ENCODE data around the gene R3HDM4.
A peak's percentile ranks its signal among the peaks of the same experiment; 100 is the strongest.

The R3HDM4 gene

DNA sequence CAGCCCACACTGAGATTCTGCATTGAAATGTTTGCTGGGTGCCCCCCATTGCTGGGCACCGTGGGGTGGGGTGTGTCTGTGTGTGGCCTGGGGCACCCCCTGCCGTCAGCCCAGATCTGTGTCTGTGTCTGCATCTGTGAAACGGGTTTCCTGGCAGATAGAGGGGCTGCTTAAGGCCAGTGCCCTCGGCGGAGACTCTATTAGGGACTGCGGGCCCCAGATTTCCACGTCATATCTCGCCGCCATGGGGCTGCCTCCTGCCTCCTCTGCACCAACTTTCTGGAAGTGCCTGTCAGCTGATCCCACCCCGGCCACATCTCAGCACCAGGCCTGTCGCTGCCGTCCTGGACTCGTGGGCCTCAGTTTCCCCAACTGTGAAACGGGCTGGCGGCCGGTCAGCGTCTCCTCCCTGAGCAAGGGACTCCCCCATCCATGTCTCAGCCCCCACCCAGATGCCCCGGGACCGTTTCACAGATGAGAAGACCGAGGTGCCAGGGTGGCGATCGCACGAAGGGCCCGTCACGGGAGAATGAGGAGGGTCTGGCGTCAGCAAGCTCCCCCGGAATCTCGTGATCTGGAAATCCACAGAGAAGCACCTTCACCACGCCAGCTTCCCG, 34.2 kb upstream of the R3HDM4 start:
- DNase-seq (ENCODE audit: low spot score), result no peak

DNA sequence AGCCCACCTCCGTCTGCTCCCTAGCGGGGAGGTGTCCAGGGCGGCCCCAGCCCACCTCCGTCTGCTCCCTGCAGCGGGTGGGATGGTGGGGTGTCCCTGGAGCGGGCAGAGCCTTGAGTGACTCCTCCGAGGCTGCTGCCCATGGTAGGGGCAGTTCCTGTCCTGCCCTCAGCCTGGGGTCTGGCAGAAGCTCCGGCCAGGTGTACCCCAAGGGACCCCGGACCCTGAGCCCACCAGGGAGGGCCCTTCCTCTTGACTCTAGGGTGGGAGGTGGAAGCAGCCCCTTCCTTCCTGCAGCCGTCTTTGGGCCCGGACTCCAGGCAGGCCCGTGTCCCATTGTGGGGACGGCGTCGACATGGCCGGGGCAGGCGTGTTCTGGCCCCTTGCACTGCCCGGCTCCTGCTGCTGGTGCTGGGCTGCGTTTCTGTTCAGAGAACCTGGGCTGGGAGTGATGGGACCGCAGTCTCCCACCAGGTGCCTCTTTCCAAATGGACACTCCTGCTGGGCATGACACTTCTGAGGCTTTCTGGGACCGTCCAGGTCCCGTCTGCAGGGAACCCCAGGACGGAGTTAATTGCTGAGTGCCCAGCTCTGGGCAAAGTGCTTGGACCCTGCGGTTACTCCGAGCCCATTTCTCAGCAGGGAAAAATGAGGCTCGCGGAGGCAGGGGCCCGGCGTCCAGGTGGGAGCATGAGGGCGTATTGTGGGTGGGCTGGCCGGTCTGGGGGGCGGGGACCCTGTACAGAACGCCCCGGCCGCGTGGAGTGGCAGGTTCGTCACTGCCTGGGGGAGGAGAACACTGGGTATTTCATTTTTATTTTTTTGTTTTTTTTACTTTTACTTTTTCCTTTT, 32.6 kb upstream of the R3HDM4 start:
- no peak for DNase-seq (ENCODE audit: low spot score)

DNA sequence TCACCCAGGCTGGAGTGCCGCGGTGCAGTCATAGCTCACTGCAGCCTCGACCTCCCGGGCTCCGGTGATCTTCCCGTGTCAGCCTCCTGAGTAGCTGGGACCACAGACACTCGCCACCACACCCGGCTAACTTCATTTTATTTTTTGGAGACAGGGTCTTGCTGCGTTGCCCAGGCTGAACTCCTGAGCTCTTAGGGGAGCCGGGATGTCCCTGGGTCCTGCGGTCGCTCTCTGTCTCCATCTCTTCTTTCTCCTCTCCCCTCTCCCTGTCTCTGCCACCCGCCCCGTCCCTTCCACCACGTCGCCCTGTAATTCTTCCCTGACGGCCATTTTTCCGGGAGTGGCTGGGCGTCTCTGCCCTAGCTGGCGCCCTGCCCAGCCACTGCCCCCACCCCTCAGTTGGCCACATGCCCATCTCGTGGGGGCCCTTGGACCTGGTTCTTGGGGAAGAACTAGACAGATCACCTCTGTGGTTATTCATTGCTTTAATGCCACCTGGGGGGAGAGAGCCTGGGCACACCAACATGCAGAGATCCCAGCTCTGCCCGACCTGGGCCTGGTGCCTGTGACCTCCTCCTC, 31.7 kb upstream of the R3HDM4 start:
- DNase-seq (ENCODE audit: low spot score), result peak; percentile 49

DNA sequence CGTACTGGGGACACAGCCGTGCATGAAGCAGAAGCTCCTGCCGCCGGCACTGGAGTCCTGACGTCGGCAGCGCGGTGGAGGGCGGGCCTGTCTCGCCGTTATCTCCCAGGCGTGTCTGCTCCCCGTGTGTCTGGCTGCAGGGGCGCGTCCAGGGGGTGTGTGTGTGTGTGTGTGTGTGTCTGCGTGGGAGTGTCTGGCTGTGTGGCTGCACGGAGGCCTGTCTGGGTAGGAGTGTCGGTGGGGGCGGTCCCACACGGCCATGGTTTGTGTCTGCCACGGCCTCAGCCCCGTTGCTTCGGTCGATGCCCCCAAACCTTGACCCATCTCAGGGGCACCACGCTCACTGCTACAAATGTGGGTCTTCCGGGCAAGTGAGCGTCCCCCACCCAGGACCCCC, 31.1 kb upstream of the R3HDM4 start:
- peak; percentile 87 for DNase-seq (ENCODE audit: low spot score)

DNA sequence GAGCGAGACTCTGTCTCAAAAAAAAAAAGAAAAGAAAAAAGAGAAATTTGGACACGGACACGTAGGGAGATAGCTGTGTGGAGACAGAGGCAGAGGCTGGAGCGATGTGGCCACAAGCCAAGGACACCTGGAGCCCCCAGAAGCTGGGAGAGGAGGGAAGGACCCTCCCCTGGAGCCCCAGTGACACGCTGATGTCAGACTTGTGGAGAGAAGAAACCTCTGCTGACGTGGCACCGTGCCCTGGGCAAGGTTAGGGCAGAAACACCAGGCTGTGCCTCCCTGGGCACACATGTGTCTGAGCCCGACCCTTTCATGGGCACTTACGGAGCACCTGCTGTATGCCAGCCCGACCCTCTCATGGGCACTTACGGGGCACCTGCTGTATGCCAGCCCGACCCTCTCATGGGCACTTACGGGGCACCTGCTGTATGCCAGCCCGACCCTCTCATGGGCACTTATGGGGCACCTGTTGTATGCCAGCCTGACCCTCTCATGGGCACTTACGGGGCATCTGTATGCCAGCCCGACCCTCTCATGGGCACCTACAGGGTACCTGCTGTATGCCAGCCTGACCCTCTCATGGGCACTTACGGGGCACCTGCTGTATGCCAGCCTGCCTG, 30.6 kb upstream of the R3HDM4 start:
- no peak for DNase-seq (ENCODE audit: low spot score)

DNA sequence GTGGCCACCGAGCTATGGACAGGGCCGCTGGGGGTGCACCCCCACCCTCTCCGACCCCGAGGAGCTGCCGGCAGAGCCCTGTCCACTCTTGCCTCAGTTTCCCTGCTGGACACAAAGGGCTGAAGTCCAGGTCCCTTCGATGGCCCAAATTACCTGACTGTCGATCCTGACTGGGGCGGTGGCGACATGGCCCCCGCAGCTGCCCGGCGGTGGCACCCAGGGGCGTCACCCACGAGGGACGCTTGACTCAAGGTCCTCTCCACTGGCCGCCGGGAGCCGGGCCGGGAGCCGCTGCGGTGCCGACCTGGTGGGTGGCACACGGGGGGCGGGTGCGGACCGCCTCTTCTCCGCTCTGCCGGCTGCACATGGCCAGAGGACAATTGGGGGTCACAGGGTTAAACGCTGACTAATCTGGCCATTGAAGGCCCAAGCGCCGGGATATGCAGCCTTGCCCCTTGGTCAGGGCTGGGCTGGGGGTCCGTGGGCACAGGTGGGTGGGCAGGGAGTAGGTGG, 29.2 kb upstream of the R3HDM4 start:
- DNase-seq (ENCODE audit: low spot score), result no peak

DNA sequence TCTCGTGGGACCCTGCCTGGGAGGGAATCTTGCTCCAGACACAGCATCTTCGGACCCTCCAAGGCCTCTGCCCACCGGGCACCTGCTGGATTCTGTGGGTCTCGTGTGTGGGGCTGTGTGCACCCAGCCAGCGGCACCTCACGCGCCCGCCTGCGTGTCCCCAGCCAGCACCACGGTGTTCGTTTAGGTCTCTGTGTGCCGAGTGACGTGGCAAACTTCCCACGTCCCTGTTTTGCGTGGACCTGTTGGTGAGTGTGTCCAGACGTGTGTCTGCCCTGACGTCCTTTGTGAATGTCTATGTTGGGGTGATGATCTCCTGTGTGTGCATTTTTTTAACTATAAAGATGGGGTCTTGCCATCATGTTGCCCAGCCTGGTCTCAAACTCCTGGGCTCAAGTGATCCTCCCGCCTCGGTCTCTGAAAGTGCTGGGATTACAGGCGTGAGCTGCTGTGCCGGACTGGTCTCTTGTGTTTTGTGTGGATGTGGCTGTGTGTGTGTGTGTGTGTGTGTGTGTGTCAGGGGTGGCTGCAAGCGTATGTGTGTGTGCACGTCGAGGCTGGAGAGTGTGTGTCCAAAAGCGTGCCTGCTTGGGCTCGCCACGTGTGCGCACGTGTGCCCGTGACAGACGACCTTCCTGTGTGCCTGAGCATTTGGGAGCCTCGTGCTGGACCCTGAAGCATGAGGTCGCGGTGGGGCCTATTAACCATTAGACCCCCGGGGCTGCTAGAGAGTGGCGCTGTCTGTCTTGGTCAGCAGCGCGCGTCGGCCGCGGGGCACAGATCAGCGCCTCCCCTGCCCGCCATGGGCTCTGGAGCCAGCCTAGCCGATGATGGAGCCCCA, 28.5 kb upstream of the R3HDM4 start:
- no peak for DNase-seq (ENCODE audit: low spot score)

DNA sequence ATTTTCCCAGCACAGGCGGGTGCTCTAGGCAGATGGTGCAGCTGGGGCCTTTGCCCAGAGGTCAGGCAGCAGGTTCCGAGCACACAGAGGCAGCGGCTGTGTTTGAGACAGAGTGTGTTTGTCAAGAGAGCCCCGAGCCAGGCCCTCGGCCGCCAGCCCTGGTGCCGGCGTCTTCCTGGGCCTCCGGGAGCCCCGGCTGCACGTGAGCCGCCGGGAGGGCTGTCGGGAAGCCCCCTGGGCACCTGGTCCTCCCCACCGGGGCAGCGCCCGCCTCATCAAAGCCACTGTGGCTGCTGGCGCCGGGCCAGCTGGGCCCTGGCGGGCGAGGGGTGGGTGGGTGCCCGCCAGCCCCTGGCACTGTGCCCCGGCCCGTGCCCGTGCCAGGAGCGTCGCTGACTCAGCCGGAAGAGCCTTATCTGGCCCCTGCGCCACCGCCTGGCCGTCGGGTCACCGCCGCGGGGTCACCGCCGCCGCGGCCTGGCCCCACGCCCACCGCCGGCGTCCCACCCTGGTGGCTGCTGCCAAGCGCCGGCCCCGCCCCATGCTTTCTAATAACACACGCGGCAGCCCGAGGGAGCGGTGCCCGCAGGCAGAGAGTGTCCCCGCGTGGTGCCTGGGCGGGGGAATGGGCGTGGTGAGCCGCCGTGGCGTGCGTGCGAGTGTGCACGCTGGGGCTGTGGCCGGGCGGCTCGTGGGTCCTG, 27.7 kb upstream of the R3HDM4 start:
- DNase-seq (ENCODE audit: low spot score), result peak; percentile 95

DNA sequence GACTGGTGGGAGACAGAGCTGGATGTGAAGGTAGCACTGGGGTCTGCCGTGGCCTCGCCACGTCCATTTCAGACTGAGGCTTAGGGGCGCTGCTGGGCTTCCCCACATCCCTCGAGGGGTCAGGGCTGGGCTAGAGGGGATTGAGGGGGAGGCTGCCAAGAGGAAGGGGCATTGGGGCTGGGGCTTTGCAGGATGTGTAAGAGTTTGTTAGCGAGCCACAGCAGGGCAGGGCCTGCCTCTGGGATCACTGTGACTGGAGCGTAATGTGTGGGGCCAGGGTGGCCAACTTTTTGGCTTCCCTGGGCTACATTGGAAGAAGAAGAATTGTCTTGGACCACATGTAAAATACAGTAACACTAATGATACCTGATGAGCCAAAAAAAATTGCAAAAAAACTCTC, 26.9 kb upstream of the R3HDM4 start:
- no peak for DNase-seq (ENCODE audit: low spot score)

DNA sequence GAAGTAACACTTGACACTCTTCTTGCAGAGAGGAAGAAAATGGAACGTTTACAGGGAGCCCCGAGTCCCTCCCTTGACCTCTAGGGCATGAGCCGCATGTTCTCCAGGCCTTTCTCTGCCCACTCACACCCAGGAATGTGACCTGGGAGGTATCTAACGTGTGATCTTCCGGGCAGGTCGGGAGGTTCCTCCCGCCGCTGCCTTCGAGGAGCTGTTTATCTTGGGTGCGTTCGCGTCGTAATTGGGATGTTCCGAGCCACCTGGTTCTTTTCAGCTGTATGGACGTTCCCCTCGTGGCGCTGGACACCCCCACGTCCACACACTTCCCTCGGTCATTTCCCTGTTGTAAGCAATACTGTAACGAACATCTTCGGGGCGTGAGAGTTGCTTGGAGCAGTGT, 26.4 kb upstream of the R3HDM4 start:
- no peak for DNase-seq (ENCODE audit: low spot score)

DNA sequence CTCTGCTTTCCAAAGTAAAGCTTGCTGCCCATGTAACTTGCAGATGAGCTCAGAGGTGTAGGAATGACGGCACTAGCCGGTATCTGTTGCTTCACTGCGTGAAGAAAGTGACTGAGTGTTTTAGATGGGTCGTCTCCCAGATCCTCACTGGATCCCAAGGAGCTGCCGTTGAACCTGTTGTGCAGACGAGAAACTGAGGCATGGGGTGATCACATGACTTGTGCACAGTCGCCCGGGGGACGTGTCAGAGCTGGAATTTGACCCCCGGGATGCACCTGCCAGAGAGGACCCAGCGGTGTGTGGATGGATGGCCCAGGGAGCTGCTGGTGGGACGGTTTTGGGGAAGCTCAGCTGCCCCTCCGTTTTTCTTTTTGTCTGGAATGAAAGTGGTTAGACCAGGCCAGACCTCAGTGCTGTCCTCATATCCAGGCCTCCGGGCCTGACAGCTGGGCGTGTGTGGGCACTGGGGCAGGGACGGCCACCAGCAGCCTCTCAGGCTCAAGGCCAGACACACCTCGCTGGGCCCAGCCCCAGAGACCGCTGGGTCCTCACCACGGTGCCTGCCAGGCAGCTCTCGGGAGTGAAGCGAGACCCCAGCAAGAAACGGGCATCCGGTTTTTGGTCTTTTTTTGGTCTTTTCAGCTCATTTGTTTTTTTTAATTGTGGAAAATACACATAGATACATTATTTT, 25.4 kb upstream of the R3HDM4 start:
- no peak for DNase-seq (ENCODE audit: low spot score)

DNA sequence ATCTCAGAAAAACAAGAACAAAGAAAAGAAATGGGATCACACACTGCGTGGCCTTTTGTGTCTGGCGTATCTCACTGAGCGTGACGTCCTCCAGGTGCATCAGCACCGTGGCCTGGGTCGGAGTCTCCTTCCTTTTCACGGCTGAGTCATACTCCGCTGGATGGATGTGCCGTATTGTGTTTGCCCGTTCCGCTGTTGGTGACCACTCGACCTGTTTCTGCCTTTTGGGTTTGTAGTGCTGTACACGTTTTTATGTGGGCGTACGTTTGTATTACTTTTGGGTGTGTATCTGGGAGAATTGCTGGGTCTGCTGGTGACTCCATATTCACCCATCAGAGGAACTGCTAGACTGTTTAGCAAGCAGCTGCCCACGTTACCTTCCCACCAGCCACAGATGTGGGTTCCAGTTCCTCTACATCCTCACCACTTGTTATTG, 24.3 kb upstream of the R3HDM4 start:
- no peak for DNase-seq (ENCODE audit: low spot score)

DNA sequence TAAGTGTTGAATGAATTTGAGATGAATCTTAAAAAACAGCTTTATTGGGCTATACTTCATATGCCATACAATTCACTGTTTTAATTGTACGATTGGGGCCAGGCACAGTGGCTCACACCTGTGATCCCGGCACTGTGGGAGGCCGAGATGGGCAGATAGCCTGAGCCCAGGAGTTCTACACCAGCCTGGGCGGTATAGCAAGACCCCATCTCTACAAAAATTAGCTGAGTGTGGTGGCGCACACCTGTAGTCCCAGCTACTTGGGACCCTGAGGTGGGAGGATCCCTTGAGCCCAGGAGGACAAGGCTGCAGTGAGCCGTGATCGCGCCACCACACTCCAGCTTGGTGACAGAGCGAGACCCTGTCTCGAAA, 23.1 kb upstream of the R3HDM4 start:
- DNase-seq (ENCODE audit: low spot score), result no peak

DNA sequence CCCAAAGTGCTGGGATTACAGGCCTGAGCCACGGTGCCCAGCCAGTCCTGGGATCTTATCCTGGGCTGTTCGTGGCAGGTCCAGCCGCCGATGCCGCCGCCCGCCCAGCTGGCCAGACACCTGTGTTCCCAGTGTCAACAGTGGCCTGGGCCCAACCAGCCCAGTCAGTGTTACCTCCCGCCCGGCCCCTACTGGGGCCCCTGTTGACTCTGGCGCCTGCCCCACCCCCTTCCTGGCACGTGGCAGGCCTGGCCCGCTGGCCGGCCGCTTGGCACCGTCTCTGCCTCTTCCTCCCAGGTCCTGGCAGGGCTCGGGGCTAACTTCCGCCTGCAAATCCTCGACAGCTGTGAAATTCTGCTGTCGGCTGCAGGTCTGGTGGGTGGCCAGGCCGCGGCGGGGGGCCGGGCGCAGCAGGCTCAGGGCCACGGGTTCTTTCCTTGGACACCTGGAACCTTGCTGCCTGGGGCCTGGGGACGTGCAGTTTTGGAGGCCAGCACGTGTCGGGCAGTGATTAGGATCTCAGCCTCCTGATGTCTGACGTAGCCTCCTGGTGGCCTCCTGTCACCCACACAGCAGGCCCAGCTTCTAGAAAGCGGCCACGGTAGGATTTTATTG, 22.0 kb upstream of the R3HDM4 start:
- no peak for DNase-seq (ENCODE audit: low spot score)

DNA sequence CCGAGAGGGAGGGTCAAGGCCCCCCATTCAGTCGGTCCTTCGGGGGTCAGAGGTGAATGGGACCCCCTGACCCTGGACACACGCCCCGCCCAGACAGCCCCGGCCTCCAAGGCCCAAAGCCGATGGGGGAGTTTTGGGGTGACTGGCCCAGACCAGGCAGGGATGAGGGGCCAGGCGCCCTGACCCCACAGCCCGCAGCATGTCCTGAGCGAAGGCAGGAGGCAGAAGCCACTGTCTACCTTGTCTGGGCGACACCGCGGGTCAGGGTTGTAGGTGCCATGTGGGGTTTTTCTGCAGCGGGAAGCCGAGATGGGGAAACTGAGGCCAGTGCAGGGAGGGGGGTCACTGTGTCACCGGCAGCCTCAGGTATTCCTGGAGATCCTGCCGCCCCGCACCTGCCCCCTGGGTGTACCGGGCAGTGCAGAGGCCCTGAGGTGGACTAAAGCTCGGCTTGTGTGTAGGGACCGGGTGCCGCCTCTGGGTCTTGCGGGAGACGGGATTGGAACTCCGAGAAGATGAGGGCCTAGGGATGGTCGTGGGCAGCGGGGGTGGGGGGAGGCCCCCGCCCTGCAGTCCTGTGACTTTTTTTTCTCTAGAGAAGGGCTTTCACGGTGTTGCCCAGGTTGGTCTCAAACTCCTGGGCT, 21.3 kb upstream of the R3HDM4 start:
- DNase-seq (ENCODE audit: low spot score), result no peak

DNA sequence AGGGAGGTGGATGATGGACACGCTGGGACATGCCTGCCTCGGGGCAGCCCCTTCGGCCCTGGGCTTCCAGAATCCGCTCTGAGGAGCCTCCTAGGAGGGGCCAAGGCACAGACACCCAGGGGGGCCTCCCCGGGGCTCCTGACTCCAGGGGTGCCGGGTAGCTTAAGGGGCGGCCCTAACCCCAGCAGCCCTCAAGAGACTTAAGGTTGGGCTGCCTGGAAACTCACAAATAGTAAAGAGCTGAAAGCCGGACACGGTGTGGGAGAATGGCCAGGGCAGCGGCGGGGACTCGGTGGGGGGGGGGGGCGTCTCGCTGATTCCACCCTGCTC, 20.5 kb upstream of the R3HDM4 start:
- no peak for DNase-seq (ENCODE audit: low spot score)

DNA sequence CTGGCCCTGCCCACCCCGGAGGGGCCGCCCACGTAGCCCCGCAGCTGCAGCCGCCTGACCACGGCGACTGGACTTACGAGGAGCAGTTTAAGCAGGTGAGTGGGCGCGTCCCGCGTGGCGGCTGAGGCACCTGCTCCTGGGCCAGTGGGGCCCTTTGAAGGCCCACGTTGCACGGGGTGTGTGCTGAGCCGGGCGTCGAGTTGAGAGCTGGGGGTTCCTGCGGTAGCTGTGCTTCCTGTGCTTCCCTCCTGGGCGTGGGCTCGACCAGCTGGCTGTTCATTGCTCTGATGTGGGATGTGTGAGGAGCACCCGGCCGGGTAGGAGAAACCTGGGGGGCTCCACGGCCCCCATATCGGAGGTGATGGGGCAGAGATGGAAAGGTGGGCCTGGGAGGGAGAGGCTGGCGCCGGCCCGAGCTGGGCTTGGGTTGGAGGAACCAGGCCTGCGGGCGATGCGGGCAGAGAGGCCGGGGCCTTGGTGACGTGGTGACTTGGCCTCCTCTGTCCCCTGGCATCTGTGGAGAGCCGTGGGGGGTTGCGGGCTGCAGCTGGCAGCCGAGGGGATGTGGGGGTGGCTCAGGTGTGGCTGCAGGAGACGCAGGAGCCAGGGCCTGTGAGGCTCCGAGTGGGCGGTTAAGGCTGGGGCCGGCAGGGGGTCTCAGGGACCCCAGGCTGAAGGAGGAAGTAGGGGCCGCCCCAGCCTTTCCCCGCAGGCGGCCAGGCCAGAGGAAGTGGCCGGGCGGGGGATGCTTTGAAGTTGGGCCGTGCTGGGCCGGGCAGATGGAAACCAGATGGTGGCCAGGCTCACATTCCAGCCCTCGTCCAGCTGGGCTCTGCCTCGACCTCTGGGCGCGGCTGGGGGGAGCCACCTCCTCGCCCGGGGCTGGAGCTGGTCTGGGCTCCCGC, 19.9 kb upstream of the R3HDM4 start:
- DNase-seq (ENCODE audit: low spot score), result no peak

DNA sequence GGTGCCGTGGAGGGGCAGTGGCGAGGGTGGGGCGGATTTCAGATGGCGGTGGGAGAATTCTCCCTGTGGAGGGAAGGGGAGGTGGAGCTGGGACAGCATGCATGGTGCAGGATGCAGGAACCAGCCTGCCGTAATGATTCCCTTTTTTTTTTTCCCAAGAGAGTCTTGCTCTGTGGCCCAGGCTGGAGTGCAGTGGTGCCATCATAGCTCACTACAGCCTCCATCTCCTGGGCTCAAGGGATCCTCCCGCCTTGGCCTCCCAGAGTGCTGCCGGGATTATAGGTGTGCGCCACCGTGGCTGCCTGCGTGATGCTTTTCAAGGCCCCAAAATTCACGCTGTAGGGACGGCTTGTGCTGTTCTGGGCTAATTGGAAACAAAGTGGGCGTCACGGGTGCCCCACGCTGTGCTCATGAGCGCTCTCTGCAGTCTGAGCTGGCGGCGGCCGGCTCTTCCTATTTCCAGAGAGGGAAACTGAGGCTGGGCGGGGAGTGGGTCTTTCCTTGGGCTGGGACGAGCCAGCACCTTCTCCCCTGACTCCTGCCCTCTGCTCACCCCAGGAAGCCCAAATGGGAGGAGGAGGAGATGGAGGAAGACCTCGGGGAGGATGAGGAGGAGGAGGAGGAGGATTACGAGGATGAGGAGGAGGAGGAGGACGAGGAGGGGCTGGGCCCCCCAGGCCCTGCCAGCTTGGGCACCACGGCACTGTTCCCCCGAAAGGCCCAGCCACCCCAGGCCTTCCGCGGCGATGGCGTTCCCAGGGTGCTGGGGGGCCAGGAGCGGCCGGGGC, 19.0 kb upstream of the R3HDM4 start:
- no peak for DNase-seq (ENCODE audit: low spot score)

All from hematopoietic multipotent progenitor cell treated with erythropoietin and hydrocortisone succinate and interleukin-3 and kit ligand, for 17 days (in vitro differentiated cells).